Activated CD4-positive, alpha-beta T cell treated with anti-CD3 and anti-CD28 coated beads, Interleukin-2, amount 10 ng/mL, durations not matched to agents 7 days and 5 days (primary cell): ENCODE results near the gene SCAF4. TPM values are rescaled to one million over a fixed set of nuclear protein-coding genes. Genes with fewer than 3 reads are reported as not detected.

Experiments
- CTCF ChIA-PET: fragments of 350-600 bp; sonication (Branson Sonifier 250); formaldehyde crosslinking; loops from one replicate; lab custom pipeline; 2021; ENCODE audit warnings: antibody characterized with exemption; lab: Charles Lee
- POLR2A ChIA-PET: fragments of 350-600 bp; sonication (Branson Sonifier 250); formaldehyde crosslinking; loops from one replicate; lab custom pipeline; 2021; ENCODE audit warnings: antibody characterized with exemption; lab: Charles Lee
- DNase-seq: peaks from one replicate; pipeline ENCODE4 v3.0.0-alpha.2; 2020
- H3K27ac Mint-ChIP-seq: one replicate; pipeline ENCODE4 v1.8.0; 2021; ENCODE audit warnings: mild to moderate bottlenecking, moderate library complexity, mixed read lengths
- H3K27me3 Mint-ChIP-seq: one replicate; pipeline ENCODE4 v1.8.0; 2021; ENCODE audit warnings: mixed read lengths
- H3K36me3 Mint-ChIP-seq: one replicate; pipeline ENCODE4 v1.8.0; 2021; ENCODE audit warnings: low read depth, mixed read lengths
- H3K4me1 Mint-ChIP-seq: one replicate; pipeline ENCODE4 v1.8.0; 2021; ENCODE audit warnings: mixed read lengths
- H3K4me3 Mint-ChIP-seq: one replicate; pipeline ENCODE4 v1.8.0; 2021; ENCODE audit warnings: mild to moderate bottlenecking, moderate library complexity, mixed read lengths
- H3K9me3 Mint-ChIP-seq: one replicate; pipeline ENCODE4 v1.8.0; 2021; ENCODE audit warnings: mixed read lengths
- total RNA-seq, 2 experiments: library from RNA; stranded (reverse); gene quantifications; one replicate each; pipeline ENCODE4 v1.2.3, GENCODE V29; 2021

Gene SCAF4
- total RNA-seq, 2 experiments from 2014 or later, result 55.6 to 64.2 TPM

DNA sequence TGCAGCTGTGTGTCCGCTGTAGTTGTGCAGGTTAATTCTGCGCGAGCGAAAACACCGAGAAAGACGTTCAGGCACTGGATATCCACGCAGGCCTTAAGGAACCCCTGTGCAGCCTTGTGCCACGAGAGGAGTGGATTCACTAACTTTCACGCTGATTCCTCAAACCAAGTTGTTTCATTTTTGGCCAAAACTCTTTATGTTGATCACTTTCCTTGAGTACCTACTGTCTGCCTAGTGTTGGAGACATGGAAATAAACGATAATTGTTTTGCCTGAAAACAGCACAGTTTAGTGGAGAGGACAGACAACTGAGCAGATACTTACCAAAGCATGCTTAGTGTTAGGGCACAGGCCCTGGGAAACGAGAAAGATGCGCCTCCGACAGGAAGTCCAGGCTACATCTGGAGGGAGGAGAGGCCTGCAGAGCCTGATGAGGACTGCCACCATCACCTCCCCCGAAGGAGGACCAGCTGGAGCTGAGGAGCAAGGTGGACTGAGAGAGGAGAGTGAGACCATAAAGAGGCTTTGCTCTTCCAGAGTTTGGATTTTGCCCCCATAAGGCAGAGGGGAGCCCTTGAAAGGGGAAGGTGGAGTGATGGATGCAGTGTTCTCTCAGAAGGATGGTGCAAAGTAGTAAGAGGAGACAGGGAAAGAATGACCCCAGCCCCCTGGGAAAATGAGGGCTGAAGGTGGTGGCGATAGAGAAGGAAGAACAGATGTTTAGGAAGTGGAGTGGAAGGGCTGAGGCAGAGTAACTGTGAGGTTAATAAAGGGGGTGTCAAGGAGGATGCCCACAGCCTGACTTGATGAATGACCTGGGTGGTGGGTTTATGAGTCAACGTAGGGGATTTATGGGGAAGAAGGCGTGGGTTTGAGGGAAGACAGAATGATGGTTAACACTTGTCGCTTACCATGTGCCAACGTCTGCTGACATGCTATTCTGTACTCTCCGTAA lies 956 bp upstream of the SCAF4 start:
- Mint-ChIP-seq H3K27me3 (no peaks in the 10 kb centered on the region), H3K4me1 (no peaks in the 10 kb centered on the region), H3K36me3 (no peaks in the 10 kb centered on the region), H3K9me3 (no peaks in the 10 kb centered on the region), H3K27ac (no peak overlapping the region), H3K4me3 (no peak overlapping the region)
- DNase-seq, result peak; percentile 25
- CTCF ChIA-PET, result no interaction called here
- POLR2A ChIA-PET, result no interaction called here

- no peaks in the 10 kb centered on the region for H3K27me3 Mint-ChIP-seq
- peak overlapping the region; percentile 86 for H3K4me3 Mint-ChIP-seq
- H3K27ac Mint-ChIP-seq, result peak overlapping the region; percentile 88
- peaks cover 6% of the 10 kb centered on the region for H3K4me1 Mint-ChIP-seq
- ChIA-PET CTCF (interaction anchor here (0.5 to 0.6 kb wide), 3 partner anchors 121 to 555 kb away, joined by 3 read pairs; no protein-coding TSS in a partner anchor), POLR2A (no interaction called here)
- peaks cover 7% of the 10 kb centered on the region for H3K36me3 Mint-ChIP-seq
- peak; percentile 55 for DNase-seq
- H3K9me3 Mint-ChIP-seq, result no peaks in the 10 kb centered on the region
These were observed 662 bp downstream of the SCAF4 start for GRCh38 chr21:31731056-31731856.

GRCh38 chr21:31730712-31731055 lies 1.2 kb downstream of the SCAF4 start:
- Mint-ChIP-seq H3K27ac (peak overlapping the region; percentile 88), H3K4me3 (peak overlapping the region; percentile 86), H3K4me1 (peaks cover 6% of the 10 kb centered on the region), H3K27me3 (no peaks in the 10 kb centered on the region), H3K36me3 (peaks cover 7% of the 10 kb centered on the region), H3K9me3 (no peaks in the 10 kb centered on the region)
- DNase-seq, result no peak
- POLR2A ChIA-PET, result no interaction called here
- CTCF ChIA-PET, result interaction anchor here (0.5 to 0.6 kb wide), 2 partner anchors 122 to 531 kb away, joined by 3 to 4 read pairs; no protein-coding TSS in a partner anchor

DNA sequence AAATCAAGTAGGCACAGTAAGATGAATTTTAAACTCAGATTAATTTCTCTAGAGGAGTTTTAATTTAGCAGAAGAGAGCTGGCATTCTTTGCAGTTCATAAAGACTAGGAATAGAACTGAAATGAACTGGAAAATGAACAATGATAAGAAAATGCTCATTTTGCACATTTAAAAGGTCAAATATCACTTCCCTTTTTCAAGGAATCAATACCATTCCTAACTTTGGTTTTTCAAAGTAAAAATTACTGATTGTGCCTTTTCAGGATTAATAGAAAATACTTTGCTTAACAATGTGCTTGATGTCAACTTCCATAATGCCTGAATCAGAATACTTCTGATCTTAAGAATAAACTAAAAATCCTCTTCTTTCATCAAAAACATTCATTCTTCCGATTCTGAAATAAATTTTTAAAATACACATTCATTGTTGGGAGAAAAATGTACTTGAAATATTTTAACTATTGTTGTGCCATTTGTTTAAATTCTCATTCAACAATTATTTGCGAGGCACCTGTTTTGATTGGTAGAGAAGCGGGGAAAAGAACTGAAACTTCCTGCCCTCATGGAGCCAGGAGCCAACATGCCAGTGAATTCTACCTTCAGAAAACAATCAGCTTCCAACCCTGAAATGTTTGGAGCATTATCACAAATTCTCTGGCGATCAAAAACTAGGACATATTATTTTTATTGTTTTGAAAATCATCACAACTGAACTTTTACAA lies 2.1 kb downstream of the SCAF4 start:
- Mint-ChIP-seq H3K27me3 (no peaks in the 10 kb centered on the region), H3K4me3 (peak overlapping the region; percentile 86), H3K27ac (no peak overlapping the region), H3K36me3 (peaks cover 7% of the 10 kb centered on the region), H3K4me1 (peaks cover 14% of the 10 kb centered on the region), H3K9me3 (no peaks in the 10 kb centered on the region)
- ChIA-PET POLR2A (no interaction called here), CTCF (no interaction called here)
- DNase-seq, result no peak

- Mint-ChIP-seq H3K4me3 (no peak overlapping the region), H3K36me3 (peaks cover 7% of the 10 kb centered on the region), H3K27me3 (no peaks in the 10 kb centered on the region), H3K27ac (no peak overlapping the region), H3K4me1 (peaks cover 20% of the 10 kb centered on the region), H3K9me3 (no peaks in the 10 kb centered on the region)
- DNase-seq, result no peak
- CTCF ChIA-PET, result no interaction called here
- POLR2A ChIA-PET, result no interaction called here
These were observed 3.0 kb downstream of the SCAF4 start for GRCh38 chr21:31728952-31729351.

DNA sequence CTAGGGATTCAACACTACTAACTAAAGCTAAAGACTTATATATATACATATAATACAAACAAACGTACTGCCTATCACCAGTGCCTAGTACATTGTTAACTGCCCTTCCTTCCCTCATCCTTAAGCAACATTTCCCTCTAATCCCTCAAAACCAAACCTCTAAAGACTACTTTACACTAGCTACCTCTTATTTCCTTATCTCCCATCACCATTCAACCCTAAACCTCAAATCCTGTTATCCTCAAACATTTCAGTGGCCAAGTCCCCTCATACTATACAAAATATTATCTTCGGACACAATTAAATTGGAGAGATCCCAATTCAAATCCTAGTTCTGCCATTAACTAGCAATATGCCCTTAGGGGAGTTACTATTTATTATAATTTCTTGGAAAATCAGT lies 3.7 kb downstream of the SCAF4 start:
- DNase-seq, result no peak
- H3K4me3 Mint-ChIP-seq, result no peak overlapping the region
- no peaks in the 10 kb centered on the region for H3K27me3 Mint-ChIP-seq
- ChIA-PET CTCF (no interaction called here), POLR2A (no interaction called here)
- H3K9me3 Mint-ChIP-seq, result no peaks in the 10 kb centered on the region
- peaks cover 7% of the 10 kb centered on the region for H3K36me3 Mint-ChIP-seq
- peaks cover 25% of the 10 kb centered on the region for H3K4me1 Mint-ChIP-seq
- H3K27ac Mint-ChIP-seq, result no peak overlapping the region

DNA sequence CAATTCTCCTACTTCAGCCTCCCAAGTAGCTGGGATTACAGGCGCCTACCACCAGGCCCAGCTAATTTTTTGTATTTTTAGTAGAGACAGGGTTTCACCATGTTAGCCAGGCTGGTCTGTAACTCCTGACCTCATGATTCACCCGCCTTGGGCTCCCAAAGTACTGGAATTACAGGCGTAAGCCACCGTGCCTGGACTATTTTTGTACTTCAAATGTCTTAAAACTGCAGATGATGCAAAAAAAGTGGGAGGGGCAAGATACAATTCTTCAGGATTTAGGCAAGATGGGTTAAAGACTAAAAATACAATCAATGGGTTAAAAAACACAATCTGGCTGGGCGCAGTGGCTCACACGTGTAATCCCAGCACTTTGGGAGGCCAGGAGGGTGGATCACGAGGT lies 4.7 kb downstream of the SCAF4 start:
- DNase-seq, result no peak
- H3K4me3 Mint-ChIP-seq, result no peak overlapping the region
- peaks cover 7% of the 10 kb centered on the region for H3K36me3 Mint-ChIP-seq
- CTCF ChIA-PET, result interaction anchor here (0.6 kb wide), 1 partner anchor 529 kb away, joined by 4 read pairs; no protein-coding TSS in a partner anchor
- no peak overlapping the region for H3K27ac Mint-ChIP-seq
- no peaks in the 10 kb centered on the region for H3K9me3 Mint-ChIP-seq
- H3K4me1 Mint-ChIP-seq, result peaks cover 26% of the 10 kb centered on the region
- POLR2A ChIA-PET, result no interaction called here
- no peaks in the 10 kb centered on the region for H3K27me3 Mint-ChIP-seq

DNA sequence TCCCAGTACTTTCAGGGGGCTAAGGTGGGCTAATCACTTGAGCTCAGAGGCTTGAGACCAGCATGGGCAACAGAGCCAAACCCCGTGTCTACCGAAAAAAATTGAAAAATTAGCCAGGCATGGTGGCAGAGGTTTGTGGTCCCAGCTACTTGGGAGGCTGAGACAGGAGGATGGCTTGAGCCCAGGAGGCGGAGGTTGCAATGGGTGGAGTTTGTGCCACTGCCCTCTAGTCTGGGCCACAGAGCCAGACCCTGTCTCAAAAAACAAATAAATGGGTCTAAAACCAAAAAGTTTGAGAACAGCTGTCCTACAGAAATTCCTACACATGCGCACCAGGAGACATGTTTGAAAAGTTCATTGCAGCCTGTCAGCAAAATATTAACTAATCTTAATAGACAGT lies 5.5 kb downstream of the SCAF4 start:
- Mint-ChIP-seq H3K27ac (no peak overlapping the region), H3K36me3 (peaks cover 8% of the 10 kb centered on the region), H3K9me3 (no peaks in the 10 kb centered on the region), H3K27me3 (no peaks in the 10 kb centered on the region), H3K4me1 (peaks cover 29% of the 10 kb centered on the region), H3K4me3 (no peak overlapping the region)
- no peak for DNase-seq
- ChIA-PET POLR2A (no interaction called here), CTCF (interaction anchor here (0.6 kb wide), 1 partner anchor 530 kb away, joined by 4 read pairs; no protein-coding TSS in a partner anchor)

GRCh38 chr21:31725202-31725839 lies 6.6 kb downstream of the SCAF4 start:
- no peak for DNase-seq
- no peak overlapping the region for H3K4me3 Mint-ChIP-seq
- peaks cover 8% of the 10 kb centered on the region for H3K36me3 Mint-ChIP-seq
- peaks cover 39% of the 10 kb centered on the region for H3K4me1 Mint-ChIP-seq
- CTCF ChIA-PET, result no interaction called here
- no peaks in the 10 kb centered on the region for H3K9me3 Mint-ChIP-seq
- no peaks in the 10 kb centered on the region for H3K27me3 Mint-ChIP-seq
- POLR2A ChIA-PET, result no interaction called here
- no peak overlapping the region for H3K27ac Mint-ChIP-seq

- Mint-ChIP-seq H3K36me3 (peaks cover 12% of the 10 kb centered on the region), H3K27me3 (no peaks in the 10 kb centered on the region), H3K4me3 (no peak overlapping the region), H3K4me1 (peaks cover 43% of the 10 kb centered on the region), H3K27ac (no peak overlapping the region), H3K9me3 (no peaks in the 10 kb centered on the region)
- no peak for DNase-seq
- POLR2A ChIA-PET, result no interaction called here
- CTCF ChIA-PET, result no interaction called here
These were observed 7.4 kb downstream of the SCAF4 start for GRCh38 chr21:31724552-31724951.

- ChIA-PET POLR2A (no interaction called here), CTCF (no interaction called here)
- no peak for DNase-seq
- no peaks in the 10 kb centered on the region for H3K27me3 Mint-ChIP-seq
- H3K4me1 Mint-ChIP-seq, result peaks cover 45% of the 10 kb centered on the region
- peaks cover 5% of the 10 kb centered on the region for H3K36me3 Mint-ChIP-seq
- no peak overlapping the region for H3K4me3 Mint-ChIP-seq
- H3K27ac Mint-ChIP-seq, result no peak overlapping the region
- H3K9me3 Mint-ChIP-seq, result no peaks in the 10 kb centered on the region
These were observed 10.5 kb downstream of the SCAF4 start for GRCh38 chr21:31721381-31721780.

DNA sequence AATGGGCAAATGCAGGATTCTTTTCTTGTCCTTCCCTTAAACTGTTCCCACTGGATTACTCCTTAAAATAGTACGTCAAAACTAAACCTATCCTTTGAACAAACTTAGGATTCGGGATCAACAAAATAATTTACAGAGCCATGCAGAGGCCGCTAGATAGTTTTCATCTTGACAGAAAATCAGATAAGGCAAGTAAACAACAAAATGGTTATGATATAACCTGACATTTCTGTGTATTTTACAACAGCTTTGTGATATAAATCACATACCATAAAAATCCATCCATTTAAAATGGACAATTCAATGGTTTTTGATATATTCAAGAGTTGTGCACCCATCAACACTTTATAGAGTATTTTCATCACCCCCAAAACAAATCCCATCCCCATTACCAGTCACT lies 11.2 kb downstream of the SCAF4 start:
- no peaks in the 10 kb centered on the region for H3K27me3 Mint-ChIP-seq
- POLR2A ChIA-PET, result no interaction called here
- peaks cover 5% of the 10 kb centered on the region for H3K36me3 Mint-ChIP-seq

More for the DNA sequence above, 11.2 kb downstream of the SCAF4 start:
- Mint-ChIP-seq H3K27ac (no peak overlapping the region), H3K9me3 (no peaks in the 10 kb centered on the region), H3K4me3 (no peak overlapping the region), H3K4me1 (peaks cover 47% of the 10 kb centered on the region)
- CTCF ChIA-PET, result no interaction called here
- no peak for DNase-seq
